ENCODE results near the gene ABCC6. TPM values are rescaled to one million over a fixed set of nuclear protein-coding genes. Genes with fewer than 3 reads are reported as not detected.

ABCC6 gene
- total and polyA plus RNA-seq, 2 of the 4 experiments (the other 2 are of a cell fraction), result 0.36 to 1.3 TPM

DNA sequence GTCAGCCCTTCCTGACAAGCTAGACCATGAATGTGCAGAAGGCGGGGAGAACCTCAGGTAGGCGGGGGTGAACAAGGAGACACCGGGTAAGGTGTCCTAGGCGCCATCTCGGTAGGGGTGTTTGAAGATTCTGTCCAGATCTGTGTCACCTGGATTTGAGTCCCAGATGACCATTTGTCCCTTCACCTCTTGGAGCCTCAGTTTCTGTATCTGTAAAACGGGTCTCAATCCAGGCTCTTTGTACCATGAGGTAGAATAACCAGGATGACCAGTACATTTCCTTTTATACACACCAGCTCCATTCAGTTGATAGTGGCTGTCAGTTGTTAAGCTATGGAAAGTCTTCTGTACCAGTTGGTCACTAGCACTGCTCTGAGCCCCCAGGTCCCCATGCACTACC is 86.7 kb downstream of the ABCC6 start:
- H3K27me3 ChIP-seq (ENCODE audit: control insufficient read depth, insufficient read depth, low read length), result no peaks in the 10 kb centered on the region
- POLR2A ChIA-PET (ENCODE audit: unreplicated experiment), result no interaction called here
- H4K8ac ChIP-seq (ENCODE audit: low read depth in 2 of 2, low read length in 2 of 2), result no peak overlapping the region
- no peak overlapping the region for H2AK5ac ChIP-seq (ENCODE audit: low read depth, low read length)
- dilution Hi-C loops (cut with HindIII; ENCODE audit: low sequenced_read_pairs, unreplicated experiment) (no loop called here), in situ Hi-C loops (cut with MboI; ENCODE audit: low sequenced_read_pairs) (no loop called here), intact Hi-C loops (cut with micrococcal nuclease) (no loop called here)
- no peak overlapping the region for H3K56ac ChIP-seq (ENCODE audit: extremely low read depth, insufficient read depth, low read length)
- no peak overlapping the region for H2BK120ac ChIP-seq (ENCODE audit: low read depth, low read length)
- no peak overlapping the region for H3K27ac ChIP-seq (ENCODE audit: insufficient read depth, low read length)
- H3K4me2 ChIP-seq (ENCODE audit: low read depth, low read length), result no peak overlapping the region
- no peak overlapping the region for H3K23ac ChIP-seq (ENCODE audit: low read depth, low read length)
- H3K79me1 ChIP-seq (ENCODE audit: low read depth in 1 of 2, low read length in 2 of 2), result peaks cover 21 to 30% of the 10 kb centered on the region in 2 experiments
- H4K91ac ChIP-seq (ENCODE audit: insufficient read depth, low read depth, low read length), result no peak overlapping the region
- H2BK15ac ChIP-seq (ENCODE audit: low read depth, low read length), result no peak overlapping the region
- DNase-seq (no peak), ATAC-seq (ENCODE audit: low read depth) (no peak)
- H3K14ac ChIP-seq (replicated peaks; ENCODE audit: low read depth, low read length), result no peak overlapping the region
- H4K5ac ChIP-seq (ENCODE audit: low read depth, low read length), result no peak overlapping the region
- no peak overlapping the region for H2AFZ ChIP-seq (replicated peaks; ENCODE audit: low read length, poor library complexity)
- TF ChIP-seq, protein P1, sequence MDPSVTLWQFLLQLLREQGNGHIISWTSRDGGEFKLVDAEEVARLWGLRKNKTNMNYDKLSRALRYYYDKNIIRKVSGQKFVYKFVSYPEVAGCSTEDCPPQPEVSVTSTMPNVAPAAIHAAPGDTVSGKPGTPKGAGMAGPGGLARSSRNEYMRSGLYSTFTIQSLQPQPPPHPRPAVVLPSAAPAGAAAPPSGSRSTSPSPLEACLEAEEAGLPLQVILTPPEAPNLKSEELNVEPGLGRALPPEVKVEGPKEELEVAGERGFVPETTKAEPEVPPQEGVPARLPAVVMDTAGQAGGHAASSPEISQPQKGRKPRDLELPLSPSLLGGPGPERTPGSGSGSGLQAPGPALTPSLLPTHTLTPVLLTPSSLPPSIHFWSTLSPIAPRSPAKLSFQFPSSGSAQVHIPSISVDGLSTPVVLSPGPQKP (IDR thresholded peaks at IDR 0.05; ENCODE audit: borderline replicate concordance, low read depth, low read length), result no peak
- TF ChIP-seq MAFK (IDR thresholded peaks at IDR 0.05; ENCODE audit: low read depth, low read length) (no peak), BHLHE40 (IDR thresholded peaks at IDR 0.05; ENCODE audit: low read depth, low read length) (no peak), RAD21 (IDR thresholded peaks at IDR 0.05; ENCODE audit: low read length) (no peak), MAZ (IDR thresholded peaks at IDR 0.05; ENCODE audit: borderline replicate concordance, low read depth, low read length) (no peak), CEBPB (IDR thresholded peaks at IDR 0.05; ENCODE audit: low read depth, low read length) (no peak), FOS (IDR thresholded peaks at IDR 0.05; ENCODE audit: low read depth, low read length) (no peak), NFE2L2 (IDR thresholded peaks at IDR 0.05; ENCODE audit: low read depth, low read length) (no peak), POLR2A (IDR thresholded peaks at IDR 0.05; ENCODE audit: low read depth, low read length) (no peak), CHD1 (IDR thresholded peaks at IDR 0.05; ENCODE audit: low read depth, low read length) (no peak), SMC3 (IDR thresholded peaks at IDR 0.05; ENCODE audit: low read depth, low read length) (no peak)
- TF ChIP-seq, protein P2, sequence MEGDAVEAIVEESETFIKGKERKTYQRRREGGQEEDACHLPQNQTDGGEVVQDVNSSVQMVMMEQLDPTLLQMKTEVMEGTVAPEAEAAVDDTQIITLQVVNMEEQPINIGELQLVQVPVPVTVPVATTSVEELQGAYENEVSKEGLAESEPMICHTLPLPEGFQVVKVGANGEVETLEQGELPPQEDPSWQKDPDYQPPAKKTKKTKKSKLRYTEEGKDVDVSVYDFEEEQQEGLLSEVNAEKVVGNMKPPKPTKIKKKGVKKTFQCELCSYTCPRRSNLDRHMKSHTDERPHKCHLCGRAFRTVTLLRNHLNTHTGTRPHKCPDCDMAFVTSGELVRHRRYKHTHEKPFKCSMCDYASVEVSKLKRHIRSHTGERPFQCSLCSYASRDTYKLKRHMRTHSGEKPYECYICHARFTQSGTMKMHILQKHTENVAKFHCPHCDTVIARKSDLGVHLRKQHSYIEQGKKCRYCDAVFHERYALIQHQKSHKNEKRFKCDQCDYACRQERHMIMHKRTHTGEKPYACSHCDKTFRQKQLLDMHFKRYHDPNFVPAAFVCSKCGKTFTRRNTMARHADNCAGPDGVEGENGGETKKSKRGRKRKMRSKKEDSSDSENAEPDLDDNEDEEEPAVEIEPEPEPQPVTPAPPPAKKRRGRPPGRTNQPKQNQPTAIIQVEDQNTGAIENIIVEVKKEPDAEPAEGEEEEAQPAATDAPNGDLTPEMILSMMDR (conservative IDR thresholded peaks at IDR 0.05; ENCODE audit: low read depth, low read length), result no peak
- H3K9ac ChIP-seq (ENCODE audit: low read depth, low read length), result no peak overlapping the region
- H2AK9ac ChIP-seq (replicated peaks; ENCODE audit: low read depth, low read length, poor library complexity), result no peak overlapping the region
- H3K4ac ChIP-seq (ENCODE audit: low read depth, low read length), result no peak overlapping the region
- 0 out of 2 replicates have a peak, but pooled peaks cover 2% of the 10 kb centered on the region for H3K4me1 ChIP-seq (ENCODE audit: control insufficient read depth, insufficient read depth, low read length)
- H3K9me1 ChIP-seq (ENCODE audit: insufficient read depth, low read length), result no peaks in the 10 kb centered on the region; the same call in 1 of the 2 replicates
- no peak overlapping the region for H2BK5ac ChIP-seq (ENCODE audit: low read depth, low read length, poor library complexity, severe bottlenecking)
- H3K18ac ChIP-seq (ENCODE audit: low read depth, low read length), result no peak overlapping the region
- H3K36me3 ChIP-seq (ENCODE audit: control insufficient read depth, insufficient read depth, low read length), result peaks cover 91% of the 10 kb centered on the region
- H3K4me3 ChIP-seq (ENCODE audit: insufficient read depth, low read depth, low read length), result no peak overlapping the region
- no TSS peak for BruUV-seq (replicated peaks)
- CTCF ChIA-PET, result no interaction called here
- H2BK20ac ChIP-seq (ENCODE audit: low read depth, low read length), result no peak overlapping the region
- no CpG with 5 or more reads among the region's 6 CpGs for WGBS, 2 experiments (ENCODE audit: extremely low coverage in 2 of 2, insufficient read length in 1 of 2)
- H3K9me3 ChIP-seq (ENCODE audit: control insufficient read depth, insufficient read depth, low read length), result no peaks in the 10 kb centered on the region
- peaks cover 4% of the 10 kb centered on the region; the same call in 1 of the 2 replicates for H4K20me1 ChIP-seq (ENCODE audit: insufficient read depth, low read length)

All from IMR-90 (cell line).